GM19468 (cell line): Measurements from ENCODE around the gene LRRTM4.

Experiments used
- ATAC-seq: cut with Tn5 transposase; IDR thresholded peaks from one replicate; pipeline ENCODE4 v1.9.1; 2021; ENCODE audit warnings: mild to moderate bottlenecking, moderate library complexity, moderate number of reproducible peaks; ENCODE audit not compliant: unreplicated experiment; ENCODE audit errors: extremely low read depth

The LRRTM4 gene

GRCh38 chr2:76938153-76938552, 584.0 kb downstream of the LRRTM4 start:
- no peak for ATAC-seq

- ATAC-seq: no peak
Measured at GRCh38 chr2:76932550-76932949, 589.6 kb downstream of the LRRTM4 start.

- ATAC-seq: no peak
Measured at GRCh38 chr2:76930056-76930744, 592.0 kb downstream of the LRRTM4 start.

- no peak for ATAC-seq
Measured at GRCh38 chr2:76928026-76928425, 594.1 kb downstream of the LRRTM4 start.

- no peak for ATAC-seq
Measured at GRCh38 chr2:76921006-76921405, 601.2 kb downstream of the LRRTM4 start.

- ATAC-seq: no peak
Measured at GRCh38 chr2:76895469-76895868, 626.7 kb downstream of the LRRTM4 start.

- ATAC-seq: no peak
Measured at GRCh38 chr2:76870581-76870980, 651.6 kb downstream of the LRRTM4 start.

GRCh38 chr2:76870011-76870410, 652.2 kb downstream of the LRRTM4 start:
- ATAC-seq: no peak

- no peak for ATAC-seq
Measured at GRCh38 chr2:76867854-76868253, 654.3 kb downstream of the LRRTM4 start.

GRCh38 chr2:76866464-76866863, 655.7 kb downstream of the LRRTM4 start:
- no peak for ATAC-seq

GRCh38 chr2:76862901-76863300, 659.3 kb downstream of the LRRTM4 start:
- ATAC-seq: no peak

- ATAC-seq: no peak
Measured at GRCh38 chr2:76861708-76862107, 660.5 kb downstream of the LRRTM4 start.

- no peak for ATAC-seq
Measured at GRCh38 chr2:76851000-76851399, 671.2 kb downstream of the LRRTM4 start.

GRCh38 chr2:76849086-76849485, 673.1 kb downstream of the LRRTM4 start:
- no peak for ATAC-seq

- no peak for ATAC-seq
Measured at GRCh38 chr2:76839826-76840225, 682.4 kb downstream of the LRRTM4 start.

- ATAC-seq: no peak
Measured at GRCh38 chr2:76829374-76830234, 692.6 kb downstream of the LRRTM4 start.

GRCh38 chr2:76826691-76827090, 695.5 kb downstream of the LRRTM4 start:
- no peak for ATAC-seq

GRCh38 chr2:76825140-76825970, 696.8 kb downstream of the LRRTM4 start:
- ATAC-seq: no peak

GRCh38 chr2:76821731-76822130, 700.4 kb downstream of the LRRTM4 start:
- ATAC-seq: no peak

- no peak for ATAC-seq
Measured at GRCh38 chr2:76813084-76813483, 709.1 kb downstream of the LRRTM4 start.

GRCh38 chr2:76812156-76812555, 710.0 kb downstream of the LRRTM4 start:
- ATAC-seq: no peak
